Psoas muscle (tissue), 8 donors: ENCODE data around the gene CASZ1. TPM values are rescaled to one million over a fixed set of nuclear protein-coding genes. Genes with fewer than 3 reads are reported as not detected.

Experiments used
- ATAC-seq, 4 donors: fragments of 200-7000 bp; cut with Tn5 transposase; one replicate each; pipeline ENCODE4 v1.9.1; 2020; ENCODE audit warnings: moderate library complexity in 3 of 4, mild to moderate bottlenecking in 2 of 4
- DNase-seq, 2 donors: peaks; one replicate each; pipeline ENCODE4 v3.0.0-alpha.2; 2020
- H3K27ac ChIP-seq: fragments of 200-600 bp; one replicate; pipeline ENCODE4 v1.8.0; 2022
- H3K27me3 ChIP-seq, 3 donors: fragments of 200-600 bp in 1 of 3; one replicate each; pipeline versions ENCODE4 v1.6.1 to v1.8.0; 2013 to 2022; ENCODE audit warnings: low read length in 2 of 3, mild to moderate bottlenecking in 2 of 3, moderate library complexity in 1 of 3; ENCODE audit not compliant: insufficient read depth in 3 of 3
- H3K36me3 ChIP-seq, 2 donors: fragments of 200-600 bp in 1 of 2; one replicate each; pipeline versions ENCODE4 v1.6.1 to v1.8.0; 2013 to 2022; ENCODE audit warnings: low read depth in 1 of 2, mild to moderate bottlenecking in 1 of 2, moderate library complexity in 1 of 2; ENCODE audit not compliant: insufficient read depth in 1 of 2
- H3K4me1 ChIP-seq: fragments of 200-600 bp; one replicate; pipeline ENCODE4 v1.8.0; 2022
- H3K4me3 ChIP-seq: fragments of 200-600 bp; one replicate; pipeline ENCODE4 v1.8.0; 2022; ENCODE audit warnings: mild to moderate bottlenecking
- H3K9me3 ChIP-seq: fragments of 200-600 bp; one replicate; pipeline ENCODE4 v1.8.0; 2022
- whole genome bisulfite sequencing, 3 donors: extraction: QIAGEN DNeasy Blood & Tissue Kit; methylation state at CpG; one replicate each; pipeline versions ENCODE4 v1.1.6 to v1.1.7; 2013; 5-methylcytosine and 5-hydroxymethylcytosine counted together
- intact Hi-C, 2 donors: fragments of 100-400 bp; cut with DNase I; formaldehyde crosslinking; loops; one replicate each; pipeline versions ENCODE4 v1.11.0 to v1.14.2; 2022
- polyA plus RNA-seq, 3 donors: library from polyadenylated mRNA; stranded (reverse); fragments of 200-250 nt; gene quantifications; one replicate each; pipeline ENCODE4 v1.2.3, GENCODE V29; 2013
- total RNA-seq, 4 donors: library from RNA; stranded (reverse); fragmentation: NEBNext Ultra II Directional in 2 of 4; extraction: Animal tissue kit (Norgen Biotek cat#: 25700) in 2 of 4; gene quantifications; one replicate each; pipeline versions ENCODE4 v1.2.1 to v1.2.4, GENCODE V29; 2021 to 2023
- TF ChIP-seq, protein P1 (sequence below): fragments of 200-600 bp; IDR thresholded peaks from one replicate; pipeline ENCODE4 v1.8.0; 2022; ENCODE audit warnings: antibody characterized with exemption
- donor health status: healthy with polysubstance abuse.
- donor health status: DM: no; HTN: no; CAD: no; lungs with moderate emphysema.
- donor health status: Bipolar disorder and iron deficiency.
- donor health status: healthy.
- donor health status: DM: yes; HTN: yes; CAD: no.
- donor health status: DM: no; HTN: no; CAD: no.
- donor health status: DM: no; HTN: no; CAD: no.
- donor health status: DM: yes; HTN: yes; CAD: no.

The CASZ1 gene
- total and polyA plus RNA-seq, 7 donors = 2.6 to 83.3 (median 53.1) TPM

- TF ChIP-seq, protein P1, sequence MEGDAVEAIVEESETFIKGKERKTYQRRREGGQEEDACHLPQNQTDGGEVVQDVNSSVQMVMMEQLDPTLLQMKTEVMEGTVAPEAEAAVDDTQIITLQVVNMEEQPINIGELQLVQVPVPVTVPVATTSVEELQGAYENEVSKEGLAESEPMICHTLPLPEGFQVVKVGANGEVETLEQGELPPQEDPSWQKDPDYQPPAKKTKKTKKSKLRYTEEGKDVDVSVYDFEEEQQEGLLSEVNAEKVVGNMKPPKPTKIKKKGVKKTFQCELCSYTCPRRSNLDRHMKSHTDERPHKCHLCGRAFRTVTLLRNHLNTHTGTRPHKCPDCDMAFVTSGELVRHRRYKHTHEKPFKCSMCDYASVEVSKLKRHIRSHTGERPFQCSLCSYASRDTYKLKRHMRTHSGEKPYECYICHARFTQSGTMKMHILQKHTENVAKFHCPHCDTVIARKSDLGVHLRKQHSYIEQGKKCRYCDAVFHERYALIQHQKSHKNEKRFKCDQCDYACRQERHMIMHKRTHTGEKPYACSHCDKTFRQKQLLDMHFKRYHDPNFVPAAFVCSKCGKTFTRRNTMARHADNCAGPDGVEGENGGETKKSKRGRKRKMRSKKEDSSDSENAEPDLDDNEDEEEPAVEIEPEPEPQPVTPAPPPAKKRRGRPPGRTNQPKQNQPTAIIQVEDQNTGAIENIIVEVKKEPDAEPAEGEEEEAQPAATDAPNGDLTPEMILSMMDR = no peak
These were observed 185.4 kb downstream of the CASZ1 start for GRCh38 chr1:10610901-10611600.

DNA sequence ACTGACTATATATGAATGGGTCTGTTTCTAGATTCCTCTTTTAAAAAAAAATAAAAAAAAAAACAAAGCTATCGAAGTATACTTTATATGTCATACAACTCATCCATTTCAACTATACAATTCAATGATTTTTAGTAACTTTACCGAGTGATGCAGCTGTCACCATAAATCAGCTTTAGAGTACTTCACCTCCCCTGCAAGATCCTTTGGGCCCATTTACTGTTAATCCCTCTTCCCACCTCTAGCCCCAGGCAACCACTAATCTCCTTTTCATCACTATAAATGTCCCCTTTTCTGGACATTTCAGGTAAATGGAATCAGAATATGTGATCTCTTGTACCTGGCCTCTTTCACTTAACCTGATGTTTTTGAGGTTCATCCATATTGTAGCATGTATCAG lies 187.8 kb downstream of the CASZ1 start:
- TF ChIP-seq, protein P1 = no peak
- WGBS, 3 donors = 78 to 80% (median 80%) methylated on average over 2 of the region's 2 CpGs
- intact Hi-C loops = no loop called here
- no peaks in the 10 kb centered on the region for H3K36me3 ChIP-seq
- no peak overlapping the region for H3K27ac ChIP-seq
- ATAC-seq (no peak), DNase-seq (no peak)
- no peaks in the 10 kb centered on the region for H3K9me3 ChIP-seq
- peaks cover 12% of the 10 kb centered on the region for H3K4me1 ChIP-seq
- no peaks in the 10 kb centered on the region for H3K27me3 ChIP-seq
- no peak overlapping the region for H3K4me3 ChIP-seq

More at GRCh38 chr1:10610901-10611600, 185.4 kb downstream of the CASZ1 start:
- WGBS, 3 donors = 48 to 70% (median 61%) methylated on average over 6 of the region's 6 CpGs
- Histone ChIP-seq H3K27me3 (no peaks in the 10 kb centered on the region), H3K4me1 (peaks cover 12% of the 10 kb centered on the region), H3K4me3 (no peak overlapping the region), H3K36me3 (no peaks in the 10 kb centered on the region), H3K9me3 (no peaks in the 10 kb centered on the region), H3K27ac (peak overlapping the region; percentile 69)
- DNase-seq (no peak), ATAC-seq (peak; percentile 78 to 90 (median 82))
- intact Hi-C loops = no loop called here

DNA sequence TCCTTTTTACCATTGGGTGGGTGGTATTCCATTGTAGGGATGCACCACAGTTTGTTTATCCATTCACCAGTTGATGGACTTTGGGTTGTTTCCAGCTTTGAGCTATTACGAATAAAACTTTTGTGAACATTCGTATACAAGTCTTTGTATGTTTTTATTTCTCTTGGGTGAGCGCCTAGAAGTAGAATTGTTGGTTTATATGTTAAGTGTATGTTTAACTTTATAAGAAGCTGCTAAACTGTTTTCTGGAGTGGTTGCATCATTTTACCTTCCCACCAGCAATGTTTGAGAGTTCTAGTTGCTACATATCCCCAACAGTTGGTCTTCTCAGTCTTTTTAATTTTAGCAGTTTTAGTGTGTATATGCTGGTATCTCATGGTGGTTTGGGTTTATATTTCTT lies 189.2 kb downstream of the CASZ1 start:
- intact Hi-C loops = no loop called here
- TF ChIP-seq, protein P1 = no peak
- ATAC-seq = no peak
- DNase-seq = no peak
- H3K4me3 ChIP-seq = no peak overlapping the region
- H3K27ac ChIP-seq = no peak overlapping the region
- no peaks in the 10 kb centered on the region for H3K27me3 ChIP-seq
- 91 to 96% (median 95%) methylated on average over 3 of the region's 3 CpGs for WGBS, 3 donors
- H3K9me3 ChIP-seq = no peaks in the 10 kb centered on the region
- H3K36me3 ChIP-seq = peaks cover 0 to 4% of the 10 kb centered on the region in 2 donors
- peaks cover 12% of the 10 kb centered on the region for H3K4me1 ChIP-seq

DNA sequence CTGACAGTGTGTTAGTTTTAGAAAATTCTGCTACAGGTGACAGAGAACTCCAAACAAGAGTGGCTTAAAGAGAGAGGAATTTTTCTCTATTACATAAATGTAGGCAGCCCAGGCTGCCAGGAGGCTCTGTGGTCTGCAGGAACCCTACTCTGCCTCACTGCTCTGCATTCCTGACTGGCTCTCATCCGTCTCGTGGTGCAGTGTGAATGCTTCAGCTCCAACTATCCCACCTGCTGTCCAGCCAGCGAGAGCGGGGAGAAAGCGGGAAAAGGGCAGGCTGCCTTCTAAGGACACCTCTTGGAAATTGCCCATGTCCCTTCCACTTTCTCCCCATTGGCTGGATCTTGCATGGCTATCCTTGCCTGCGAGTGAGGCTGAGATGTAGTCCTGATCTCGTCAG lies 190.4 kb downstream of the CASZ1 start:
- intact Hi-C loops = no loop called here
- no peak overlapping the region for H3K27ac ChIP-seq
- TF ChIP-seq, protein P1 = no peak
- WGBS, 3 donors = 61 to 88% (median 70%) methylated on average over 7 of the region's 7 CpGs
- no peaks in the 10 kb centered on the region for H3K9me3 ChIP-seq
- ATAC-seq (no peak), DNase-seq (no peak)
- no peak overlapping the region for H3K4me3 ChIP-seq
- peaks cover 7% of the 10 kb centered on the region for H3K4me1 ChIP-seq
- no peaks in the 10 kb centered on the region for H3K27me3 ChIP-seq
- H3K36me3 ChIP-seq = peaks cover 0 to 4% of the 10 kb centered on the region in 2 donors

DNA sequence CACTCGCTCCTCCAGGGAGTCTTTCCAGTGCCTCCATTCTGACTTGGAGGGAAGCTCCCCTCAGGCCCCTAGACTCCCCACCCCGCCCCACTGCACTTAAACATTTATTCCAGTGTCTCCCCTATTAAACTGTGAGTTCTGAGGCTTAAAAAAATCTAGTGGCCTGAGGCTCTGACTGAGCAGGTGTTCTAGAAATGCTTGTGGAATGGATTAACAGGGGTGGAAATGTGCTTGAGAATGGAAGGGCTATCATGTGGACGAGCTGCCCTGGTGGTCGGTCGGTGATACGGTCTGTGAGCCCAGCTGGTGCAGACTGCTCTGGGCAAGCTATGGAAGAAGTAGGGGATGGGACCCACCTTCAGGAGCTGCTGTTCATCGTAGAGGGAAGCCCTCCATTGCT lies 191.5 kb downstream of the CASZ1 start:
- ATAC-seq = no peak
- intact Hi-C loops = no loop called here
- TF ChIP-seq, protein P1 = no peak

More for the DNA sequence above, 191.5 kb downstream of the CASZ1 start:
- Histone ChIP-seq H3K4me3 (no peak overlapping the region), H3K9me3 (no peaks in the 10 kb centered on the region), H3K27ac (no peak overlapping the region), H3K4me1 (no peaks in the 10 kb centered on the region), H3K36me3 (peaks cover 0 to 8% of the 10 kb centered on the region in 2 donors), H3K27me3 (no peaks in the 10 kb centered on the region)
- no peak for DNase-seq
- 87 to 94% (median 92%) methylated on average over 7 of the region's 7 CpGs for WGBS, 3 donors
